Measurements from ENCODE around the gene NAT8L. TPM values are rescaled to one million over a fixed set of nuclear protein-coding genes. Genes with fewer than 3 reads are reported as not detected.
A peak's percentile ranks its signal among the peaks of the same experiment; 100 is the strongest.

NAT8L gene
- total RNA-seq, 1 experiment from 2014 or later: 9.2 TPM

GRCh38 chr4:2041239-2042130 lies 17.6 kb upstream of the NAT8L start:
- Histone ChIP-seq H4K20me1 (ENCODE audit: insufficient read depth) (no peaks in the 10 kb centered on the region), H3K9ac (ENCODE audit: low read length) (peak overlapping the region; percentile 70), H3K4me3 (replicated peaks in 1 of 2; ENCODE audit: low read depth in 1 of 2, low read length in 2 of 2) (peak overlapping the region; percentile 71 to 82), H3K79me2 (ENCODE audit: insufficient read depth, low read length) (peaks cover 7% of the 10 kb centered on the region; the same call in 1 of the 2 replicates), H3K4me2 (ENCODE audit: low read length) (peak overlapping the region; percentile 96), H3K27me3 (ENCODE audit: insufficient read depth, low read length) (no peaks in the 10 kb centered on the region), H3K9me2 (ENCODE audit: insufficient read depth) (no peaks in the 10 kb centered on the region), H3K9me3 (ENCODE audit: control insufficient read depth in 1 of 2, insufficient read depth in 1 of 2, low read depth in 1 of 2, low read length in 2 of 2) (no peaks in the 10 kb centered on the region; a peak in 1 of 4 replicates), H3K36me3 (ENCODE audit: control insufficient read depth in 1 of 2, insufficient read depth in 2 of 2, low read length in 2 of 2) (peaks cover 0 to 5% of the 10 kb centered on the region in 2 experiments; a peak in 2 of 4 replicates), H3K4me1 (ENCODE audit: control insufficient read depth in 1 of 2, insufficient read depth in 2 of 2, low read length in 2 of 2) (peaks cover 3 to 29% of the 10 kb centered on the region in 2 experiments; a peak in 3 of 4 replicates), H3K27ac (ENCODE audit: low read depth, low read length) (peak overlapping the region; percentile 57; the same call in 1 of the 2 replicates), H2AFZ (ENCODE audit: low read depth, low read length, poor library complexity, severe bottlenecking) (peak overlapping the region; percentile 65)
- TF ChIP-seq YY1 (IDR thresholded peaks at IDR 0.05; ENCODE audit: extremely low read depth, insufficient replicate concordance, low read depth, low read length): no peak
- no peak for TF ChIP-seq FOSL1 (IDR thresholded peaks at IDR 0.05; ENCODE audit: low read depth)
- TF ChIP-seq POLR2A (IDR thresholded peaks at IDR 0.05; ENCODE audit: borderline replicate concordance, extremely low read depth, insufficient read depth, insufficient read length): peak; percentile 46
- no peak for TF ChIP-seq MAX (IDR thresholded peaks at IDR 0.05)
- peak; percentile 90 for TF ChIP-seq POLR2AphosphoS5 (IDR thresholded peaks at IDR 0.05; ENCODE audit: low read depth, low read length)
- TF ChIP-seq CTCF (IDR thresholded peaks at IDR 0.05 in 2 of 3, conservative IDR thresholded peaks at IDR 0.05 in 1 of 3; ENCODE audit: borderline replicate concordance in 1 of 3, insufficient read depth in 1 of 3, low read depth in 2 of 3, low read length in 2 of 3): no peak
- ChIA-PET POLR2A (no interaction called here), CTCF (no interaction called here), RAD21 (ENCODE audit: low non-redundant PET in 1 of 2, low total read pairs in 2 of 2, uncharacterized antibody in 2 of 2, unreplicated experiment in 2 of 2) (interaction anchor here in 1 of 2 experiments (0.6 kb wide), 1 partner anchor 274 kb away, joined by 4 read pairs; no protein-coding TSS in a partner anchor)
- DNase-seq (ENCODE audit: low read depth, low spot score): peak; percentile 67
- BruUV-seq (replicated peaks): no TSS peak
- ATAC-seq: peak; percentile 83
- intact Hi-C loops (cut with micrococcal nuclease): no loop called here
